Fibroblast of skin of left quadriceps (primary cell): ENCODE results near the gene PMEPA1.

Experiments
- DNase-seq, 2 experiments: peaks; one replicate each; pipeline ENCODE4 v3.0.0-alpha.2; 2013; ENCODE audit warnings: low read depth in 2 of 2

The PMEPA1 gene, protein sequence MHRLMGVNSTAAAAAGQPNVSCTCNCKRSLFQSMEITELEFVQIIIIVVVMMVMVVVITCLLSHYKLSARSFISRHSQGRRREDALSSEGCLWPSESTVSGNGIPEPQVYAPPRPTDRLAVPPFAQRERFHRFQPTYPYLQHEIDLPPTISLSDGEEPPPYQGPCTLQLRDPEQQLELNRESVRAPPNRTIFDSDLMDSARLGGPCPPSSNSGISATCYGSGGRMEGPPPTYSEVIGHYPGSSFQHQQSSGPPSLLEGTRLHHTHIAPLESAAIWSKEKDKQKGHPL

DNA sequence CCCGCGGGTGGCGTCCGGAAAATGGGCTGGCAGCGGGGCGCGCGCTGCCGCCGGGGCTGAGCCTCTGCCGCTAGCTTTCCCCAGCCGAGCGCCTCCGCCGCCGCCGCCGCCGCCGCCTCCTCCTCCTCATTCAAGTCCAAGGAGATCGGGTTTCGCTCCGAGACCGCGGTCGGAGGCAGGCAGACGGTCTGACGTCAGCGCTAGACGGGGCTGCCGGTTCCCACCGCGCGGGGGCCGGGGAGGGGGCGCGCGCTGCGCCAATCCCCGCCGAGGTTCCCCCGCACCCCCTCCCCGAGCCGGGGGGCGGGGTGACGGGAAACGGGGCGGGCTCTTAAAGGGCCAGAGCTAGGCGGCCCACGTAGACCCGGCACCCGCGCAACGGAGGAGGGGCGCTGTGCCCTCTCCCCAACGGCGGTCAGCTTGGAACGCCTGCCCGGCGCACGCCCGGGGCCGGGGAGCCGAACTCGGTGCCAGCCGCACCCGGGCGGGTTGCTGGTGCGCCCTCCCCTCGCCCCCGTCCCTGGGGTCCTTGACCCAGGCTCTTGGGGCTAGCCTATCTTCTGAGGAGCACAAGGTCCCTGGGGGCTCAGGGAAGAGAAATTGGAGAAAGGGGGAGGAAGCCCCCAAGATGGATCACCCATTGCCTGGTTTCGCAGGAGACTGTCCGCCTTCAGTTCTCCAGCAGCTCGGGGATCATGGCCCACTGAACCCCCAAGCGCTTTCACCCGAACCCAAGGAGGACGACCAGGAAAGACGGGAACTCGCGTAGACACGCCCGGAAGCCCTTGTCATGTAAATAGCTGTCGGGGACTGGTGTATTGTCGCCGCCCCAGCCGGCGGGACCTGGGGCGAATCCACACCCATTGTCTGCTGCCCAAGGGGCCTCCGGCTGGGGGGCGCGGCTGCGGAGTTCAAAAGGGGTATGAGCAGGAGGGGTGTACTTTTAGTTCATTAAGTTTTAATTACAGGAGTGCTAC lies at the start of gene PMEPA1:
Gene PMEPA1 (minus strand): TSS at position 193 of the 977 bp plus-strand sequence. CDS start 433 bp downstream, outside the sequence.
- DNase-seq: peak; percentile 93 to 94

DNA sequence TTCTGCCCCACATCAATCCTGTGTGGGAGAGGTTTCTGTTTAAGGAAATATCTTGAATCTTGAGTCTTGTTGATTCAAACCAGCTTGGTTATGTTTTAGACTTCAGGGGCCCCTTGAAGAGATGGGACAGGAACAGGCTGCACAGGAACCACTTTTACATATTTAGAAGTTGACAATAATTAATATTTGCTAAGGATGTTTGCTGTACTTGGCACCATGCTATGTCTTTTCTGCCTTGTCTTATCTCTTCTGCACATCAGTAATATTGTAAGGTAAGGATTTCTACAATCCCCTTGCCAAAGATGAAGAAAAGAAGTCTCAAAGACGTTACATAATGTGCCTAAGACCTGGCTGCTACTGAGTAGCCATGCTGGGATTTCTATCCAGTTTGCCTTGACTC lies 48.0 kb upstream of the PMEPA1 start:
- DNase-seq: no peak

DNA sequence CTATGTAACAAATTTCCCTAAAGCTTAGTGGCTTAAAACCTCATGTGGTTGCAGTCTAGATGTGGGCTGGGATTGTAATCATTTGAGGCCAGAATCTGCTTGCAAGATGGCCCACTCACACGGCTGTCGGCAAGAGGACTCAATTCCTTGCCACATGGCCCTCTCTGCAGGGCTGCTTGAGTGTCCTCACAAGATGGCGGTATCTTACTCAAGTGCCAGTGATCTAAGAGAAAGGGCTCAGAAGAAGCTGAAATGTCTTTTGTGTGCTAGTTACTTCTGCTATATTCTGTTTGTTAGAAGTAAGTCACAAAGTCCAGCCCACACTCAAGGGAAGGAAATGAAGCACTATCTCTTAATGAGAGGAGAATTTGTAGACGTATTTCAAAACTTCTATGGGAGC lies 47.1 kb upstream of the PMEPA1 start:
- DNase-seq: no peak

DNA sequence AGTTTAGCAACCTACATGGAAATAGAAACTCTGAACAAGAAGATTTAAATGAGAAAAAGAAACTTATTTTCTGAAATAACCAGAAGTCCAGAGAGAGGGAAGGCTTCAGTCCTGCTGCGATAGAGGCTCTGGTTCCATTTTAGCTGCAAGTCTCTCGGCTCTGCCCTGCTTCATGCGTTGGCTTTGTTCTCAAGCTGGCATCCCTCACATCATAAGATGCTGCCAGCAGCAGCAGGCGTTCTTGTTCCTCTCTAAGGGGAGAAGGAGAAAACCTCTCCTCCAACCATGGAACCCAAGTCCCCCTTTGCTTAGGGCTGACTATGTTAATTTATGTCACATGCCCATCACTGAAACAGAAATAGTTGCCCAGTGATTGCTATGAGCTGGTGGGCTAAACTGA lies 46.4 kb upstream of the PMEPA1 start:
- no peak for DNase-seq

DNA sequence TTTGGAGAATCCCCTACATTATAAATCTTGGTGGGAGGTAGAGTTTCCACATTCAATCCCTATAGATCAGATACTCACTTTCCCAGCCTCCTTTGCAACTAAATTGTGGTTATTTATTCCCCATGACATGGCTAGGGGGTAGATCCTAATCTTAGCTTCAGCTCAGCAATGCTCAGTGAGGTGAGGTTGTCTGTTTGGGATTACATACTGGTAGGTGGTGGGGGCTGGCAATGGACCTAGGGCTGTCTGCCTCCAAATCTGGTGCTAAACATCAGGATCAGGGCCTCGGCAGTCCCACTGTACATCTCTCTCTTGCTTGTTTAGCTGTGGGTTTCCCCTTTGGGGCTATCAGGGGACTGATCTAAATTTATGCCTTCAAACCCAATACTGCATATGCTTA lies 45.8 kb upstream of the PMEPA1 start:
- no peak for DNase-seq

DNA sequence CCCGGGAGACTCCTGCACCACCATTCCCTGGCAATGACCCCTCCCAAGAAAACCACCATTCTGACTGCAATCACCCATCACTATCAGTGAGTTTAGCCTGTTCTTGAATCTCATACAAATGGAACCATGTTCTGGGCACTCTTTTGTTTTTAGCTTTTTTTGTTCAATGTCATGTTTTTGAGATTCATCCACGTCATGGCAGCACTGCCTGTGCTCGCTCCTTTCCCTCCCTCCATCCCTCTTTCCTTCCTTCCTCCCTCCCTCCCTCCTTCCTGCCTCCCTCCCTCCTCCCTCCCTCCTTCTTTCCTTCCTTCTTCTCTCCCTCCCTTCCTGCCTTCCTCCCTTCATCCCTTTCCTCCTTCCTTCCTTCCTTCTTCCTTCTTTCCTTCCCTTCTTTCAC lies 44.4 kb upstream of the PMEPA1 start:
- no peak for DNase-seq

DNA sequence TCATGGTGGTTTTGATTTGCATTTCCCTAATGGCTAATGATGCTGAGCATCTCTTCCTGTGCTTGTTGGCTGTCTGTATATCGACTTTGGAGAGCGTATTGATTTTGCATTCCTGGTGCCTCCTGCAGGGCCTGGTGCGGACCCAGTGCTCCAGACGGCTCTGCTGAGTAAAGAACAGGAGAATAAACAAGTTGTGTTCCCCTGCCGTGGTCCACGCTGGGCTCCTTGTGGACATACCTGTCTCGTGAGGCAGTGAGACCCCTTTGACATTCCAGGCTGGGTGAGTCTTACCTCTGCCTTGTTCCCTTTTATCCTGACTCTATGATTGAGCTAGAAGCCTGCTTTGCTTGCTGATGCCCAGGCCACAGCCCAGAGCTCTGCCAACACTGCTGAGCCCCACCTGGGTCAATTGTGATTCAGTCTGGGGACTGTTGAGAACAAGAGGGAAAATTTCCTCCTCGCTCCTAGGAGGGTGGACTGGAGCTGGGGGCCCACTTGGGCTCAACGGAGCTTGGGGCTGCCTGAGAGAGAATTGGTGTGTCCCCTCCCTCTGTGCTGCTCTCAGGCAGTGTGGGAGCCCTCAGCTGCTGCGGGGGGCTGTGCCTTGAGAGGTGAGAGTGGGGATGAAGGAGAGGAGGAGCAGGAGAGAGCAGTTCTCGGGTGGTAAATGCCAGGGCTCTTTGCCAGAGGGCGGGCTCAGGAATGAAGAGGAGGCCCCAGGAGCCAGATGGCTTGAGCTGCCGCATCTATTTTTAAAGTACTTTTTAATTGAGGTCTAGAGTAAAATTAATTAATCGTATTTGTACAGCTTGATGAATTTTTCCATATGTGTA lies 43.7 kb upstream of the PMEPA1 start:
- DNase-seq: no peak

DNA sequence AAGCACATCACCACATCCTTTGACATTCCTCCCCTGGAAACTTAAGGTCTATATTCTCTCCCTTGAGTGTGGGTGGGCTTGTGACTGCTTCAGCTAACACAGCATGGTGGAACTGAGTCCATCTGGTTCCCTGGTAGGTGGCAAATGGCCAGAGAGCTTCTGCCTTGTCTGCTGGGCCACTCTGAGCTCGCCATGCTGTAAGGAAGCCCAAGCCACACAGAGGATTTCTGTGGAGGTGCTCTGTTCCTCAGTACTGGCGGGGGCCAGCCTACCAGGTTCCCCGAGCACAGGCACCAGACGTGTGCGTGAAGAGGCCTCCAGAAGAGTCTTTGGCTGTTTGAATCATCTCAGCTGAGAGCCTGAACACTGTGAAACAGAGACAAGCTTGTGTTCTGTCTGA lies 41.6 kb upstream of the PMEPA1 start:
- DNase-seq: no peak

DNA sequence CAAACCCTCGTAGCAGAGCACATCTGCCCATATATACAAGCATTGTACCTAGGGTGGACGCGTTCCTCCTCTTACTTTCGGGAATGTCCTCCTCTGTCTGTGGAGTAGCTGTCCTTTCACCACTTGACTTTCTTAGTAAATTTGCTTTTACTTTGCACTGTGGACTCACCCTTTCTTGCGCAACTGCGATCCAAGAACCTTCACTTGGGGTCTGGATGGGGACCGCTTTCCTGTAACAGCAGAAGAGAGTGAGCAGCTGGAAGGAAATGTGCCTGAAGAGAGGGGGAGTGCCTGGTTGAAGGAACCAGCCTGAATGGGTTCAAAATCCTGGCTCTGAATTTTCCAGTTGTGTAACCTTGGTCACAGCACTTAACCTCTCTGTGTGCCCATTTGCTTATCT lies 40.1 kb upstream of the PMEPA1 start:
- DNase-seq: no peak

DNA sequence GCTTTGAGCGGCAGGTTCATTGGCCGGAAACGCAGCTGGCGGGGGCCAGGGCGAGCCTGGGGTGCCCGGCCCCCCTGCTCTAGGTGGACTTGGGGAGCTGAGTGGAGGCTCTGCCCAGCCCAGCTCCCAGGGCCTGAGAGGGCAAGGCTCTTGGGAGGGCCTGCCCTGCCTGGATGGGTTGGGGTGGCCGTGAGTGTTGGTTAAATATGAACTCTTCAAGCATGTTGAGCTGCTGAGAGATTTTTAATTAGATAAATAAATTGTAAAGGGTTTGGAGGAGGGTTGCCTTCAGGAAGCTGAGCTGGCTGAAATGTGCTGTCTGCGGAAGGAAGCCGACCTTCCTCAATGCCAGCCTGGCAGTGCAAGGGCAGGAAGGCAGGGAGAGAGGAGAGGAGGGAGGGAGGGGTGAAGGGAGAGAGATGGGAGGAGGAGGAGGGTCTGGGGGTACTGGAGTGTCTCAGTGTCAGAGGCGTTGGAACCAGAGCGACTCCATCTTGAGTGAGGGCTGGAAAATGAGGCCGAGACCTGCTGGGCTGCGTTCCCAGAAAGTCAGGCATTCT lies 39.4 kb upstream of the PMEPA1 start:
- no peak for DNase-seq

DNA sequence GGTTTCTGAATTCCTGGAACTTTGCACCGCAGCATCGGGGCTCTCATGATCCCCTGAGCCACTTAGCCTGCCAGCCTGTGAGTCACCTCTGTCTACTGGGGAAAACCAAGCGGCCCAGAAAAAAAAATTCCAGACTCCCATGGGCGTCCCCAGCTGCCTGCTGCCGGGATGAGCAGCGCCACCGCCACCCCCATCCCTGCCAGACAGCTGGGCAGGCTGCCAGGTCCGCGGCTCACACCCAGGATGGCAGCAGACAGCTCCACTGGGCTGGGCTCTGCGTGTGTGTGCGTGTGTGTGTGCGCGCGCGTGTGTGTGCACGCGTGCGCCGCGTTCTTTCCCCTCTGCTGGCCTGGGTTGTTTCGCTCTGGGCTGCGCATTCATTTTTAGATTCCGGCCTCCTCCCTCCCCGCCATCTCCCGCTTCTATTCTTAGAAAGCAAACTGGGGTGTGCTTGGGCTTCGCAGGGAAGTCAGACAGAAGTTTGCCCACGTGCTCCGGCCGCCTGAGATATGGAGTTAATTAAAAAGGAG lies 38.9 kb upstream of the PMEPA1 start:
- DNase-seq: peak; percentile 36 to 40

DNA sequence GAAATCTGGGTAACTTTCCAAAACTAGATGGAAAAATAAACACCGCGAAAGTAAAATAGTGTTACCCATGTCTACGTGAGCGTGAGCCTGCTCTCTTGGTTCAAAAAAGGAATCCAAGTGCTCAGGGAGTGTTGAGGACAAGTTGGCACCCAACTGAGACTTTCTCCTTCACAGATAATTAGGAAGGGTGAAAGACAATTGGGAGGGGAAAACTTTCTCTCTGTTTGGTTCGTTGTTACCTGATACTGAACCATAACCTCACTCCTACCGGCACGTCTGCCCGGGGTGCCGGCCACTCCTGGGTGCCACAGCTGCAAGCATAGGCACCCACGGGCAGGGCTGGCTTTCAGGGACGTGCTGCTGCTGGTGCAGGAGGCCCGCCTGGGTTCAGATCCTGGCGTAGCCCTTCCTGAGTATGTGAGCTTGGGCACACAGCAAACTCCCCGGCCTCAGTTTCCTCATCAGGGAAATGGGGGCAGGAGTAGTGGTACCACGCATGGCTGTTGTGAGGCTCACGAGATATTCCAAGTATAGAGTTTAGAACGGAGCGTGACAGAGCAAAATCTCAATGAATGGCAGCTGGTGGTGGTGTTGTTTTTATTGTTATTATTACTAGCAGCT lies 38.2 kb upstream of the PMEPA1 start:
- no peak for DNase-seq

DNA sequence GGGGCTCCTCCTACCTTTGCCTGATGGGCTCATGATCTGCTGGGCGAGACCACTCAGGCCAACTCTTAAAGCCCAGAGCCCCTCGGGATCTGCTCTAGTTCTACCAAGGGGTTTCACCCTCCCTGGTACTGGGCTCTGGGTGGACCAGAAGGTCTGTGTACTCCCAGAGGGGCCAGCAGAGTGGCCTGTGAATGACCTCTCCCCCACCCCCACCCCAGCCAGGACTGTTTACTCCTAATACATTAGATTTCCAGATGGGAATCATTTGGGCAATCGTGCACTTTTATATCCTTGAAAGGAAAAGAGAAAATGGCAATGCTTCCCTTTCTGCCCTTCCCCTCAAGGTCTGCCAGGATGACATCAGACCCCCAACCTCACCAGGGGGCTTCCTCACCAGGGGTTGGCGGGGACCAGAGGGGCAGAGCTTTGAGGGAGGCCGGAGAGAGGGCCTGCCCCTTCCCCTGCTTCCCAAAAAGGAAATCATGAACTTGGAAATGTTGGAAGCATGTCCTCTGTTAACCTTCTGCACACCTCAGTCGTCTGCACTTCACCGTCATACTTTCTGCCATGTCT lies 37.1 kb upstream of the PMEPA1 start:
- no peak for DNase-seq

DNA sequence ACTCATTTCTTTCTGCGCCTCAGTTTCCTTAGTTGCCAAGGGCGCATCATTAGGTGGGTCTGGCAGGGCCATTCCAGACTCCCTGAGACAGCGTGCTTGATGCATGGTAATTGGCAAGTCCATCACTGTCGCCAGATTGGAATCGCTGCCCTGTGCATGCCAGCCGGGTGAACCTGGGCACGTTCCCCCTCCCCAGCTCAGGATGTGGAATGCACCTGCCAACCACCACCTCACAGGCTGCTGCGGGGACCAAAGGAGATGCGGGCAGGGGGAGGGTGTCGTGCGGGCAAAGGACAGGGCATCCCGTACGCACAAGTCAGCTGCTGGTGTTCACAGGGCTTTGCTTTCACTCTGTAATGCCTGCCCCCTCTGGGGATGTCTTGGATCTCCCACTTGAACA lies 36.4 kb upstream of the PMEPA1 start:
- no peak for DNase-seq

DNA sequence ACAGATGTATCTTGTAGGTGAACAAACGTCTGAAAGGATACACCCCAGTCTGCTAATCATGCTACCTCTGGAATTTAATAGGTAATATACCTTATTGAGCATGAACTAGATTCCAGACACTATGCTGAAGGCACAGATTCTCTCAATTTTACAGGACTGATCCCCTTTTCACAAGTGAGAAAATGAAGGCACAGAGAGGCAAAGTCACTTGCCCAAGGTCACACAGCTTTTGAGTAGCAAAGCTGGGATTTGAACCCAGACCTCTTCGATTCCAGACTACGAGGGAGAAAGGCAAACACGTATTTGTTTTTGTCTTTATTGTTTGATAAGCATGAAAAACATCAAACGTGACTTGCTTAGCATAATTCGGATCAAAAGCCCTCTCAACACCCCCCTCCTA lies 34.4 kb upstream of the PMEPA1 start:
- DNase-seq: no peak

DNA sequence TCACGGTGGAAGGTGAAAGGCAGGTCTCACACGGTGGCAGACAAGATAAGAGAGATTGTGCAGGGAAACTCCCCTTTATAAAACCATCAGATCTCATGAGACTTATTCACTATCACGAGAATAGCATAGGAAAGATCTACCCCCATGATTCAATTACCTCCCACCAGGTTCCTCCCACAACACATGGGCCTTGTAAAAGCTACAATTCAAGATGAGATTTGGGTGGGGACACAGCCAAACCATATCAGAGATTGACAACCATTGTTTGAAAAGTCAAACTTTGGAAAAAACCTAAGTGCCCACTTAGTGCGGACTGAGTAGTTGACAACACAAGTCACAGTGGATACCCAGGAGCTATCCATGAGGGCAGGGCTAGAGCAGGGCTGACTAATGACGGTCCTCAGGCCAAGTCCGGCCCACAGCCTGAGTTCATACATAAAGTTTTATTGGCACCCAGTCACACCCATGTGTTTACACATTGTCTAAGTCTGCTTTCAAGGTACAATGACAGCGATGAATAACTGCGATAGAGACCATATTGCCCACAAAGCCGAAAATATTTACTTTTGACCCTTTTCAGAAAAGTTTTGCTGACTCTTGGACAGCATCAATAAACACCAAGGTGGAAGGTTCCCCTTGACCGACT lies 33.8 kb upstream of the PMEPA1 start:
- DNase-seq: no peak

DNA sequence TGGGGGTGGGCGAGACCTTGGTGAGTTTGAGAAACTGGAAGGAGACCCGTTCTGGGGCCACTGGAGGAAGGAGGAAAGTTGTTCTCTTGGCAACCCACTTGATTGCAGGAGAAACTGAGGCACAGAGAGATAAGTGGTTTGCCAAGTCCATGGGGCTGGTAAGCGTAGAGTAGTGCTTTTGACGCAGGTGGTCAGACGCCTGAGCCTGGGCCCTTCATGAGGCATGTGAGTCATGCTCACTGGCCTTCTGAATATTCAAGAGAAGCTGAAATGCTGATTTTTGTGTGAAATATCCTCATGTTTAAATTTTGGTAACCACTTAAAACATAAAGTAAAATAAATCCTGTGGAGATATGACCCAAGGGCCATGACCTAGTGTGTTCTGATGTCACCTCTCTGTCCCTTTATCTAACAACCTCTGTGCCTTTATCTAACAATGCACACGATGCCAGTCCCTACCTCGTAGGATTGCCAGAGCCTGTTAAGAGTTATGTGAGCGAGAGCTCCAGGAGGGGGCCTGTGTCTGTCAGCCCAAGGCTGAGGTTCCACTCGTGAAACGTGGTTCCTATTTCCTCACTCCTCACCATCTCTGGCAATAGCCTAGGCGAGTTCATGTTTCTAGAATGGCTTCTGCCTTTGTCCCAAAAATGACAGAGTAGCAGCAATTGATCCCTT lies 32.8 kb upstream of the PMEPA1 start:
- no peak for DNase-seq

DNA sequence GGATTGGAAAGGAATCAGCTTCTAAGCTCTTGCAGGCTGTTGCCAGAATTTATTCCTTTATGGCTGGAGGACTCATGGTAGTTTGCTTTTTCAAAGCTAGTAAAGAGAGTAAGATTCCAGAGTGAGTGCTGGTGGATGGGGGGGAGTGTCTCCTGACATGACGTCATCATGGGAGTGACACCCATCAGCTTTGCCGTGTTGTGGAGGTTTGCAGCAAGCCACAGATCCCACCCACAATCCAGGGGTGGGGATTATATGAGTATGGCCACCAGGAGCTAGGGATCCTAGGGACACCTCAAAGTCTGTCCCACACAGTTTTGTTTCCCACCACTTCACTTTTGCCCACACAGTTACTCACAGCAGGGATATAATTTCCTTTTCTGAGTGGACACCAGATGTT lies 28.7 kb upstream of the PMEPA1 start:
- no peak for DNase-seq

DNA sequence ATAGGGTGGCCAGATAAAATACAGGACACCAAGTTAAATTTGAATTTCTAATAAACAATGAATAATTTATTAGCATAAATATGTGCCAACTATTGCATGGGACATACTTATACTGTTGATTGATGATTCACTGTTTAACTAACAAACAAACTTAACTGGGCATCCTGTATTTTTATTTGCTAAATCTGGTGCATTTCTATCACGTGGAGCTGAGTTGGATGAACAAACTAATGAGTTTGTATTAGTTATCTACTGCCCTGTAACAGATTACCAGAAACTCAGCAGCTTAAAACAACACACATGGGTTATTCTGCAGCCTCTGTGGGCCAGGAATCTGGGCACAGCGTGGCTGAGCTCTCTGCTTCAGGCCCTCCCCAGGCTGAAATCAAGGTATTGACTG lies 28.2 kb upstream of the PMEPA1 start:
- no peak for DNase-seq

DNA sequence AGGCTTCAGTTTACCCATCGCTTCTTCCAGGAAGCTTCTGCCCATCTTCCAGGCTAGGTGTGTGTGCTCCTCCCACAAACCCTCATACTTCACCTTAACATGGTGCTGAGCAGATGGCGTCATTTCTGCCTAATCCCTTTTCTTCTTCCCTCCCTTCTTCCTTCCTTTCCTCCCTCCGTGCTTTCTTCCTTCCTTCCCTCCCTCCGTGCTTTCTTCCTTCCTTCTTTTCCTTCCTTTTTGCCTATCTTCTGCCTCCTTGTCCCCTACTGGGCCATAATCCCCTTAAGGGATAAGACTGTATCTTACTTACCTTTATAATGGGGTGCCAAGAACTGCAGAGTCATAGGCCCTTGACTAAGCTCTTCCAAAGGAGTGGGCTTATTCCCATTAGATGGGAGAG lies 27.5 kb upstream of the PMEPA1 start:
- no peak for DNase-seq
